GM12801 (cell line): ENCODE data around the gene P3H1.

Experiments used
- TF ChIP-seq, protein P1 (sequence below): IDR thresholded peaks from one replicate; pipeline ENCODE4 v1.5.1; 2011; ENCODE audit warnings: control low read depth; ENCODE audit not compliant: insufficient read length; ENCODE audit errors: extremely low read depth

P3H1 gene

DNA sequence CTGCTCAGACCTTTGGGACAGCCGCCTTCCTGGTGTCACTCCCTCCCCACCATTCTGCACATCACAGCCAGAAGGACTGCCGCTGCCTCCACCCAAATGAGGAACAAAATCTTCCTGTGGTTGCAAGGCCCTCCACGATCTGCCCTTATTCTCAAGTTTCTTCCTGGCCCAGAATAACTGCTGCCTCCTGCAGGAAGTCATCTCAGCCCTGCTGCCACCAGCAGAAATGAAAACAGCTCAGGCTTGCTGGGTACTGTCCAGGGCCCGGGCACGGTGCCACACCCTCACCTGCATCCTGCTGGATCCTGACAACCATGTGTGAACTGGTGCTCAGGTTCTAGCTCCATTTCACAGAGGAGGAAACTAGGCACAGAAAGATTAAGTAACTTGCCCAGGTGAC is 29.6 kb downstream of the P3H1 start:
- TF ChIP-seq, protein P1, sequence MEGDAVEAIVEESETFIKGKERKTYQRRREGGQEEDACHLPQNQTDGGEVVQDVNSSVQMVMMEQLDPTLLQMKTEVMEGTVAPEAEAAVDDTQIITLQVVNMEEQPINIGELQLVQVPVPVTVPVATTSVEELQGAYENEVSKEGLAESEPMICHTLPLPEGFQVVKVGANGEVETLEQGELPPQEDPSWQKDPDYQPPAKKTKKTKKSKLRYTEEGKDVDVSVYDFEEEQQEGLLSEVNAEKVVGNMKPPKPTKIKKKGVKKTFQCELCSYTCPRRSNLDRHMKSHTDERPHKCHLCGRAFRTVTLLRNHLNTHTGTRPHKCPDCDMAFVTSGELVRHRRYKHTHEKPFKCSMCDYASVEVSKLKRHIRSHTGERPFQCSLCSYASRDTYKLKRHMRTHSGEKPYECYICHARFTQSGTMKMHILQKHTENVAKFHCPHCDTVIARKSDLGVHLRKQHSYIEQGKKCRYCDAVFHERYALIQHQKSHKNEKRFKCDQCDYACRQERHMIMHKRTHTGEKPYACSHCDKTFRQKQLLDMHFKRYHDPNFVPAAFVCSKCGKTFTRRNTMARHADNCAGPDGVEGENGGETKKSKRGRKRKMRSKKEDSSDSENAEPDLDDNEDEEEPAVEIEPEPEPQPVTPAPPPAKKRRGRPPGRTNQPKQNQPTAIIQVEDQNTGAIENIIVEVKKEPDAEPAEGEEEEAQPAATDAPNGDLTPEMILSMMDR, result no peak

DNA sequence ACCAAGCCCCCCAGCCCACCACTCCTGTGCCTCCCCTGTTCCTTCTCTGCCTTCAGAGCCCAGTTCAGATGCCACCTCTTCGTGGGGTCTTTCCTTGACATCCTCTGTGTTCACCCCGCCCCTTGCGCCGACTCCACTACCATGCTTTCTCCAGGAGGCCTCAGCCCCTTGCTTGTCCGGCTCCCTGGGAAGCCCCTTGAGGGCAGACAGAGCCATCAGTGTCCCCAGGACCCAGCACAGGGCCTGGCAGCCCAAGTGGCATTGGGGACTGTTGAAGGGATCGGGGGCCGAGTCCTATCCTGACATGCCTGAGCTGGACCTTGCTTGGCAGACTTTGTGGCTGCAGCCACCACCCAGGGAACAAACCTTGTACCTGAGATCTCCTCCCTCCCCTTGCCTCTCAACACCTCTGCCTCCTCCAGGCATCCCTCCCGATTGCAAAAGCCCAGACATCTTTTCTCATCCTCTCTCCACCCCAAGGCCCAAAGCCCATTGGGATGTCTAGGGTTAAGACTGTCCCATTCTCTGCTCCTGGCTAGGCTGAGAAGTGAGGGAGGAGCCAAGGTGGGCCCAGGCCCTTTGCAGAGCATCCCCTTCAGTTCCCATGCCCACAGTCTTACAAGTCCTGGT is 30.1 kb downstream of the P3H1 start:
- TF ChIP-seq, protein P1, result no peak

GRCh38 chr1:42736152-42736551 is 30.7 kb downstream of the P3H1 start:
- TF ChIP-seq, protein P1, result no peak

DNA sequence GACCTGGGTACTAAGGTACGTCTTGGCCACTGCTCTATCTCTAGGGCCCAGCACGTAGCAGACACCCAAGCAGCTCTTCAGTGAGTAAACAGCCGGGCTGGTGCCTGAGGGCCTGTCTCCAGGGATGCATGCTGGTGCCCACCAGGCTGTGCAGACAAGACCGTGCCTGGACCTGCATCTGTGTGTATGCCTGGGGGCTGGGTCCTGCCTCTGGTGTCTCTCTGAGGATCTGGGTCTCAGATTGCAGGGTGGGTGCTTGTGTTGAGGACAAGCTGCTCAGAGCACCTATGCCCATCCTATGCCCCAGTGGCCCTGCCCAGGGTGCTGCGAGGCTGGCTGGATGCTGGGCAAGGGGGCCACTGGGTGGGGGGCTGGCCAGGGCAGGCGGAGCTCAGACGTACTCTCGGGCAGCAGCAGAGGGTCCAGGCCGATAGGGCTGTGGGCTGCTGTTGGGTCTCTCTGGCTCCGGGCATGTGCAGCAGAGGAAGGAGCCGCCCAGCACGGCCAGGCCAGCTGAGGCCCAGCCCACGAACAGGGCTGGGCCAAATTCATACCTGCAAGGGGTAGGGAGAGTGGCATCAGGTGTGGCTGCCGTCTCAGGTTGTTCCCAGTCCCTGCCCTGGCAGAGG is 31.2 kb downstream of the P3H1 start:
- TF ChIP-seq, protein P1, result no peak

DNA sequence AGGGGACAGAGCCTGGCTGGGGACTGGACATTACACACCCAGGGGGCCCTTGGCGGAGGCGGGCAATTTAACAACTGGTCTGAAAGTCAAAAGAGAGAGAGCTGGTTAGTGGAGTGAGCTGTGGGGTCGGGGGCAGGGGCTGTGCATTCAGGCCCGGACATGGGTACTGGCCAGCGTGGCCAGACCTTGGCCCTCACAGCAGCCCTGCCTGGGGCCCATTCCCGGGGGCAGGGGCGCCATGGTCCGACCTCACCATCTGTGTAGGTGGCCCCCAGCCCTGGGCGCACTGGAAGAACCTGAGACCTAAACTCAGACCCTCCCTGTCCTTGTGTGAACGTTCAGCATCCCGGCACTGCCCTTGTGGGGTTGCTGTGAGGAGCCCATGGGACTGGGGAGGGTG is 31.8 kb downstream of the P3H1 start:
- TF ChIP-seq, protein P1, result no peak

DNA sequence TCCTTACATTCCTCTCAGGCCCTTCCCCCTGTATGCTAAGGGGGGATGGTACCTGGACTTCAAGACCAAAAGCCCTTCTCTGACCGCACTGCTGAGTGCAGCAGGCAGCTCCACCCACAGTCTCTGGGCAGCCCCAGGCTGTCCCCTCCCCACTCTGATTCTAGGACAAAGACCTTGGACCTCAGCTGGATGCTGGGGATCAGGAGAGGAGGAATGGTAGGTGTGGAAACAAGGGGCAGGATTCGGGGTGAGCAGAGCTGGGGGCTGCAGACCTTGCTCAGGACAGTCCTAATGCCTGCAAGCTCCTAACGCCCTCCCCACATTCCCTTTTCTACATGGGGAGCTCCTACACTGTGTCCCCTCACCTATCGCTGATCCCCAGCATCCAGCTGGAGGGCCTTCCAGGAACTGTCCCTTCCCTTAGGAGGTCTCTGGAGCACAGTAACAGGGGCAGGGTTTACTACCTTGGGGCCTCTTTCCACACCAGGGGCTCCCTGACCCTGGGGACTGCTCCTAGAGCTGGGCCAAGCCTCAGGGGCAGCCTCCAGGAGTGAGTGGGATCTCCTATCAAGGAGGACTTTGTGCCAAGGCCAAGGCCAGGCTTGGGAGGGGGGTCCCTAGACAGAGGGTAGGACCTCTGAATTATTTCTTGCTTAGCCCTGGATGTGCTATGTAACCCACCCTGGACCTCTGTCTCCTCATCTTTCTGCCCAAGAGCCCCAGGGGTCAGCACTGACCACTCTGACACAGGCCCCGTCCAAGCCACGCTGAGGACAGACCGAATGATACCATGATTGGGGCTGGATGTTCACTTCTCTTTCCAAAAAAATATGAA is 32.4 kb downstream of the P3H1 start:
- TF ChIP-seq, protein P1, result no peak

DNA sequence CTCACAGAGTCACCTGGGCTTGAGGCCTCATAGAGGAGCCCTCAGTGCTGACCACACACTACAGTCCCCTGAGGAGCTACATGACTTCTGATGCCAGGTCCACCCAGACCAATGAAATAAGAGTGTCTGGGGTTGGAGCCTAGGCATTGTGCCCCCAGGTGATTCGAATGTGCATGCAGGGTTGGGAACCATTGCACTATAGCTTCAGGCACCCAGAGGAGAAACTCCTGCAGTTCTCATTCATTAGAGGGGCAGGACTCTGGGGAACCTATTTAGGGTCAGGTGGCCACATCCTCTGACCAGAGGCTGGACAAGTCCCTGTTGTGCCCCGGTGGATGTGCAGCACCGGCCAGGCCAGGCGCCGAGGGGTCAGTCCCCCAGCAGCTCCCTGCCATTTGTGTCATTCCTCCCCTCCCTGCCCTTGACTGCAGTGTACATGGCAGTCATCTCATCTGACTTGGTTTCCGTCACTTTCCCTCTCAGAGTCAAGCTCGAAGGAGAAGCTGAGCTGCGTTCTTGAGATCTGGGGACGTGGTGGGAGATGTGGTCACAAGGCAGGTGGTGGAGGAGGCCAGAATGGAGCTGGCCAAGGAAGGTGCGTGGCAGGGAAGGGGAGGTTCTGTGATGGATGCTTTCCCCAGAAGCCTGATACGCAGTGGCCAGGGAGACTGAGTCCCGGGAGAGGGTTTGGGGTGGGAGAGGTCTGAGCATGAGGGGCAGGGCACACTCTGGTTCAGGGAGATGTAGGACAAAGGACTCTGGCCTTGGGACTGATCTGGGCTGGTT is 33.2 kb downstream of the P3H1 start:
- TF ChIP-seq, protein P1, result no peak
